Measurements from ENCODE around the gene GRM8.
"Not testable (repeated sequence)": the region's sequence is repeated elsewhere in the genome, so short reads cannot be mapped to it uniquely, and the experiment has no call there.

The GRM8 gene

DNA sequence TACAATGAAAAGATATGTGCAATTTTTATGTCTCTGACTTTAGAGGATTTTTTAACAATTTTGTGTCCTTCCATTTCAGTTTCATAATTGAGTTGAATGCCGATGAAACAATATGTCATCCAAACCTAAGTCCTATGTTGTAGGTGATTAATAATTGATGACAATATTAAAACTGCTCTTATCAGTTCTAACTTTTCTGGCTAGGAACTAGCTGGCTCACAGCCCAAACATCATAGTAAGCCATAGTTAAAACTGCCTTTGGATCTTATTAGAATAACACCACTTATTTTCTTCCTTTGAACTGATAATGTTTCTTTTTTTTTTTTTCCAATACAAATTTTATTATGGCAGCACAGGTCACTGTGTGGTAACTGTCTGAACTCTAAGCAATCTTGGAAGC, 230.9 kb downstream of the GRM8 start:
- DNase-seq = no peak

- no peak for DNase-seq
Observed at GRCh38 chr7:127021019-127021738, 231.6 kb downstream of the GRM8 start.

GRCh38 chr7:127018889-127019288, 233.9 kb downstream of the GRM8 start:
- DNase-seq = no peak

DNA sequence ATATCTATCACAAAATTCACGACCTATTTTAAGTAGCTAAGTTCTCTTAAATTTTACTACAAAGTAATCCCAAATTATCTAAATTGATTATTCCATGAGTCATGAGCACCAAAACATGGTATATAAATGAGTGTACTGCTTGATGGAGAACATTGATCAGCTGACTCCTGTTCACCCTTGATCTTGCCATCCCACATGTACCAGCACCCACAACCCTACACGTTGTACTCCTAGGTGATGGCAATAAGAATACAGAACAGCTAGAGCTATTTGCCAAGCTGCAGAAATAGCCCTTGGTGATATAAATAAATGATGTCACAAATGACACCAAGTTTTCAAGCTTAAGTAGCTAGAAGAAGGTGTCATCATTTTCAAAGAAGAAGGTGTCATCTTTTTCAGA, 235.5 kb downstream of the GRM8 start:
- DNase-seq = no peak

DNA sequence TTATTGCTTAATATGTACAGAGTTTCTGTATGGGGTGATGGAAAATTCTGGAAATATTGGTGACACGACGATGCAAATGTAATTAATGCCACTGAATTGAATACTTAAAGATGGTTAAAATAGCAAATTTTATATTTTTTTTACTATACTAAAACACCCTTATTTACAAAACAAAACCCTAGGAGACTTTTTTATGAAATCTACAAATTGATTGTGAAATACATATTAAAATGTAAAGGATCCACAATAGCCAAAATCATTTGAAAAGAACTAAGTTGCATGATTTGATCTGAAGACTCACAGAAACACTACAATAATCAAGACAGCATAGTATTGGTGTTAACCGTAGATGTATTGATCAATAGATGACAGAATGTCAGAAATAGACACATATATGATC, 252.0 kb downstream of the GRM8 start:
- no peak for DNase-seq

DNA sequence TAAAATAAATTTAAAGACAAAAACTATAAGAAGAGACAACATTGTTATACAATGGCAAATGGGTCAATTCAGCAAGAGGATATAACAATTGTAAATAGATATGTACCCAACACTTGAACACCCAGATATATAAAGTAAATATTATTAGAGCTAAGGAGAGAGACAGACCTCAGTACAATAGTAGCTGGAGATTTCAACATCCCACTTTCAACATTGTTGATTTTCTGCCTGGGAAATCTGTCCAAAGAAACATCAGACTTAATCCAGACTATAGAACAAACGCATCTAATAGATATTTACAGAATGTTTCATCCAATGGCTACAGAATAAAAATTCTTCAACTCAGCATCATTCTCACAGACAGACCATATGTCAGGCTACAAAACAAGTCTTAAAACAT, 256.1 kb downstream of the GRM8 start:
- no peak for DNase-seq

GRCh38 chr7:126993626-126994213, 259.0 kb downstream of the GRM8 start:
- DNase-seq = no peak

- no peak for DNase-seq
Observed at GRCh38 chr7:126988022-126988421, 264.7 kb downstream of the GRM8 start.

GRCh38 chr7:126979722-126980121, 273.0 kb downstream of the GRM8 start:
- DNase-seq = no peak

GRCh38 chr7:126978865-126979264, 273.9 kb downstream of the GRM8 start:
- DNase-seq = no peak

GRCh38 chr7:126973066-126973465, 279.7 kb downstream of the GRM8 start:
- DNase-seq = no peak

DNA sequence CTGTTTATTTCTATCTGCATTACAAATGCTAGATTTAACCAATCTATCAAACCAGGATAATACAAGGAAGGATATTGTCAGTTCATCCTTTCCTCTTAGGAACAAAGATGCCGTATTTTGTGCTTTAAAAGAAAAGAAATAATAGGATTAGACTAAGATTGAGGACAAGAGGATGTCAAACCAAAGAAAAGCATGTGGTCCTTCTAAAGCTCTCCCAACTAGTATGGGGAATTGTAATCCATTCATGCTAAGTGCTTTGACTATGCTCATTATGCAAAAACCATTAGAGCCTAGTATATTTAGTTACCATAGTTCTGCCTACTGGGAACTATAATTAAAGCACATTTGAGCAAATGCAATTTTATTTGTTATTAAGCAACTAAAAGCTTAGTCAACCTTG, 280.2 kb downstream of the GRM8 start:
- DNase-seq = no peak

DNA sequence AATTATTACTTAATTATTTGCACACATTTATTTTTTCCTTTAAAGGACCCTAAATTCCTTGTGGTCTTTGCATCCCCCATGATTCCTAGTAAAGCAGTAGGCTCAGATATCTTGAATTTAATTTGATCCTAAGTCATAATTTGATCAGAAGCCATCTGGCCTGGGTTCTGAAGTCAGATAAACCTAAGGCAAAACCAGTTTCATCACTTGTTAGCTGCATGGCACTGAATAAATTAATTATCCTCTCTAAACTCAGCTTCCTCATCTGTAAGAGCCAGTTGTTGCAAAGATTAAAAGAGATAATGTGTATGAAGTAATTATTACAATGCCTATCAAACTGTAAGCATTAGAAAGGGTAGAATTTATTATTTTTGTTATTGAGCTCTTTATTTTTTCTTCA, 293.1 kb downstream of the GRM8 start:
- DNase-seq = no peak

GRCh38 chr7:126958367-126958766, 294.4 kb downstream of the GRM8 start:
- DNase-seq = no peak

DNA sequence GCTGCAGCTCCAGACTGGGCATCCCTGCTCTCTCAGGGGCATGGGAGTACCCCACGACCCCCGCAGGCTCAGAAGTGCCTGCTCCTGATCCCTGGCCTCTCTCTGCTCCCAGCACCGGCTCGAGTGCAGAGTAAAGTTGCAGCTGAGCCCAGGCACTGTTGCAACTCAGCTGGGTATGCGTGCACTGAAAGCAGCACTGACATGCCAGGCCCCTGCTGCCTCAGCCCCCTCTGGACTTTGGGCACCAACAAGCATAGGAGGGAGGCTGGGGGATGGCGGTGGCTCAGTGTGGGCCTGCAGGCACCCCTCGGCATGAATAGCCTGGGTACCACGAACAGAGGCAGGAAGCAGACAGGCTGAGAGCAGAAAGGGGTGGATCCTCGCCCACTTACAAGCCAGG, 295.3 kb downstream of the GRM8 start:
- no peak for DNase-seq

DNA sequence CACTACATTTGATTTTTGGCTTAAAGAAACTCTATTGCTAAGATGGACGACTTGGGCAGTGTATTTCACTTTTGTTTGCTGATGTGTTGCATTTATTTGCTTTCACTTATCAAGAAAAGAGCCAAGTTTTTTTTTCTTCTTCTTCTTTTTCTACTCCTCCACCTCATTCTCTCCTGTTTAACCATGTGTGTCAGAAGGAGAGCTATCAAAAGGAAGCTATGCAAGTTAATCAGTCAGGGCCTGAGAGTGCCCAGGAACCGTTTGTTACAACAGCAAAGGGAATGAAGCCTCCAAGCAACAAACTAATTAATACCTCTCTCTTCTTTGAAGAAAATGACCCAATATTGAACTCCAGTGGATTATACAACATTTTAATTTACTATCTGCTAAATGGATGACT, 299.3 kb downstream of the GRM8 start:
- no peak for DNase-seq

DNA sequence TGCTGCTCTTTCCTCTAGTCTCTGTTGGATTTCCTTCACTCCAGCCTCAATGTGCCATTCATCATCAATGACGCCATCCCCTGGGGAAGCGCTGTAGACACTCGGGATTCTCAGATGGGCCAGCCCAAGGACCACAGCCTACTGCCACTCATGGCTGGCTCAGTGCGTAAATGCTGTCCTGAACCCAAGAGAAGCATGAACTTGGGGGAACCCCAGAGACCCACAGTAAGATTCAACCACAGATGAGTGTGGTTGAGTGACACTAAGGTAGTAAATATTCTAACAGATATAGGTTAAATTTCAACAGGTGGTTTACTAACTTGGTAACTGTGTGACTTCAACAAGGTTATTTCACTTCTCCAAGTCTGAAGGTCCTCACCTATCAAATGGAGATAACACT, 304.1 kb downstream of the GRM8 start:
- no peak for DNase-seq

DNA sequence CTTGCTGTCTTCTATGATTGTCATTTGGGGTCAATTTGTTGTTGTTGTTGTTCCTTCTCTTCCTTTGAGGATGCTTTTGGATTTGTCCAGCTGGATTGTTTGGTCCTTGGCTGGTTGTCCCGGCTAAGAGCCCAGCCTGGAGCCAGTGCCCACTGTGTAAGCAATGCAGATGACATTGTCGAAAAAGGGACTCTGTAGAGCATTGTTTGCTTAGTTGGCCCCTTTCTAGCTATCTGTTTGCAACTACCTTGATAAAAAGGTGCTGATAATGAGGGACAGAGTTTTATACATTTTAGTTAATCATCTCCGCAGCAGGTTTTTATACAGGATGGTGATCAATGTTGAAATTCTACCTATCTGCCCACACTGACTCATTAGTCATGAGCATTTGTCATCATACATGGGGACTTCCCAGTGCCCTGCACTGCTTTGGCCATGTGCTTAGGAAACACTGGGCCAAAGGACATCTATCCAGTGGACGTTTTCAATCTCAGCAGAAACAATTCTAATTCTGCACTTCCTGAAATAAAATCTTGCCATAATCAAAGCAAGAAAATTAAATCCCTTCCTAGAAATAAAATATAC, 311.9 kb downstream of the GRM8 start:
- DNase-seq = no peak

GRCh38 chr7:126937171-126937570, 315.6 kb downstream of the GRM8 start:
- DNase-seq = no peak

- DNase-seq = no peak
Observed at GRCh38 chr7:126931581-126931980, 321.2 kb downstream of the GRM8 start.

DNA sequence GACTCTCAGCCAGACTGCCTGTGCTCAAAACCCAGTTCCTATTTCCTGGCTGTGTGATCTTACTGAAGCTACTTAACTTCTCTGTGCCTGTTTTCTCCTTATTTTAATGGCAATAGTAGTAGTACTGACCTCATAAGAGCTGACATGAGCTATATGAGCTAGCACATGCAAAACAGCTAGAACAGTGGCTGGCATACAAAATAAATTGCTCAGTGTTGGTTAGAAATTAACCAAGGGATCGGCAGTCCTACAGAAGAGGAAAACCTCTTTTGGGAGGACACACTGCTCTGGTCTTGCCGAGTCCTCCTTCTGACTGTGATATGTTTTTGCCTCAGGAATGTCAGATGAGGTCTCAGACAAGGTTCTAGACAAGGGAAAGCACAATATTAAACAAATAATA, 322.6 kb downstream of the GRM8 start:
- no peak for DNase-seq

- no peak for DNase-seq
Observed at GRCh38 chr7:126924477-126924876, 328.3 kb downstream of the GRM8 start.

- not testable (repeated sequence) for DNase-seq
Observed at GRCh38 chr7:126911627-126912026, 341.1 kb downstream of the GRM8 start.

DNA sequence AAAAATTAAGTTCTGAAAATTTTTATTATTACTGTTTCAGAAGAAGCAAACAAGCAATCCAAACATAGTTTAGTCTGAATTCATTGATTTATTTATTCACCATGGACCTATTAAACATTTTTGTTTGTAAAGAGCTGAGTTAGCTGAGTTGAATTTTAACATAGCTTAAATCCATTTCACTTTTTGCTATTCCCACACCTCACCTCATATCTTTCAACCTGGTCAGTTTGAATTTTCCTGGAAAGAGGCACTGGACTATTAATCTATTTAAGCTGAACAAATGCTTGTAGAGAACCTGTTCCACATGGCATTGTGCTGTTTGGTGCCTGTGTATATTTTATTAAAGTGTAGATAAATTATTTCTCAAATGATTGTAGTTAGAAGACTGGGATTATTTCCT, 344.2 kb downstream of the GRM8 start:
- not testable (repeated sequence) for DNase-seq

DNA sequence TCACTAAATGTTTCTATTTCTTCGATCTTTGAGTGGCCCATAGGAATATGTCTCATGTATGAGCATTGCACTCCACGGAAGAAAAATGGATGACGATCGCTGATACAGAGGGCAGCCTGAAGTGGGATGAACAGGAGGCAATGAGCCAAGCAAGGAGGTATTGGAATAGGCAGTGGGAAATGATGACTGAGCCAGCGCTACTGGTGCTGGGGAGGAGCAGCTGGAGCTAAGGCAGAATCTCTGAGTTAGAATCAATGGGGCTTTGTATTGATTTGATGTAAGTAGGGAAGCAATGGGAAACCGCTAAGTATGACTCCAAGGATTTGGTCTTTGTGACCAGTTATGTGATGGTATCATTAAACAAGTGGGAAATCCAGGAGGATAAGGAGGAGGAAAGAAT, 345.1 kb downstream of the GRM8 start:
- not testable (repeated sequence) for DNase-seq
